HepG2 (cell line): ENCODE data around the gene PCDH12. TPM values are rescaled to one million over a fixed set of nuclear protein-coding genes. Genes with fewer than 3 reads are reported as not detected.

Source experiments
- BHLHE40 ChIP-seq: IDR thresholded peaks from 2 replicates; pipeline ENCODE4 v1.6.1; 2011; ENCODE audit warnings: low read length, improper control_type of control experiment
- BRCA1 ChIP-seq: sonication (generic); formaldehyde crosslinking; IDR thresholded peaks from 2 replicates; pipeline ENCODE4 v1.4.0; 2020; ENCODE audit warnings: missing genetic modification reagents
- CBFB ChIP-seq: sonication (generic); formaldehyde crosslinking; IDR thresholded peaks from 2 replicates; pipeline ENCODE4 v1.4.0; 2020; ENCODE audit warnings: missing genetic modification reagents
- FLYWCH1 ChIP-seq: sonication (generic); formaldehyde crosslinking; IDR thresholded peaks from 2 replicates; pipeline ENCODE4 v1.8.1; 2023; ENCODE audit warnings: mild to moderate bottlenecking, missing genetic modification reagents
- HCFC1 ChIP-seq: fragments of 150-350 bp; IDR thresholded peaks from 2 replicates; pipeline ENCODE4 v1.6.1; 2014; ENCODE audit warnings: low read depth, low read length
- HNF4G ChIP-seq, 2 experiments: sonication (generic) in 1 of 2; formaldehyde crosslinking in 1 of 2; IDR thresholded peaks; 2 replicates each; pipeline versions ENCODE4 v1.4.0 to v1.6.1; 2011 to 2020; ENCODE audit warnings: borderline replicate concordance in 2 of 2, low read depth in 2 of 2, mild to moderate bottlenecking in 2 of 2, low read length in 1 of 2, missing genetic modification reagents in 1 of 2, moderate library complexity in 1 of 2
- JUN ChIP-seq: sonication (generic); formaldehyde crosslinking; IDR thresholded peaks from 2 replicates; pipeline ENCODE4 v1.4.0; 2020; ENCODE audit warnings: mild to moderate bottlenecking, missing genetic modification reagents
- KAT2B ChIP-seq: fragments of 150-350 bp; IDR thresholded peaks from 2 replicates; pipeline ENCODE4 v1.6.1; 2014; ENCODE audit warnings: low read depth, low read length, borderline replicate concordance
- MXD4 ChIP-seq: IDR thresholded peaks from 2 replicates; pipeline ENCODE4 v1.6.1; 2016; ENCODE audit warnings: mild to moderate bottlenecking, missing biosample characterization, missing genetic modification reagents
- NFE2 ChIP-seq: sonication (generic); formaldehyde crosslinking; IDR thresholded peaks from 2 replicates; pipeline ENCODE4 v1.4.0; 2020; ENCODE audit warnings: missing genetic modification reagents
- PHF20 ChIP-seq: sonication (generic); formaldehyde crosslinking; IDR thresholded peaks from 2 replicates; pipeline ENCODE4 v1.5.0; 2020; ENCODE audit warnings: mild to moderate bottlenecking, missing genetic modification reagents
- PTBP1 ChIP-seq: fragments of 200-400 bp; formaldehyde crosslinking; IDR thresholded peaks from 2 replicates; pipeline ENCODE4 v1.6.1; 2018; ENCODE audit warnings: low read length, low read depth; ENCODE audit not compliant: poor library complexity, severe bottlenecking
- RFXAP ChIP-seq: sonication (generic); formaldehyde crosslinking; IDR thresholded peaks from 2 replicates; pipeline ENCODE4 v1.4.0; 2020; ENCODE audit warnings: missing genetic modification reagents, borderline replicate concordance
- SRSF1 ChIP-seq: fragments of 200-400 bp; formaldehyde crosslinking; optimal IDR thresholded peaks from 2 replicates; pipeline ENCODE3; 2017; ENCODE audit warnings: mild to moderate bottlenecking, low read depth, low read length, moderate library complexity
- ZNF33B ChIP-seq: sonication (generic); formaldehyde crosslinking; IDR thresholded peaks from 2 replicates; pipeline ENCODE4 v1.5.1; 2020; ENCODE audit warnings: mild to moderate bottlenecking, missing genetic modification reagents
- polyA plus RNA-seq, 8 experiments: library from polyadenylated mRNA; depleted of rRNA in 3 of 8; stranded (reverse) in 7 of 8; unstranded in 1 of 8; fragments of >200 nt; fragmentation: Illumina TruSeq in 4 of 8; extraction: Trizol in 4 of 8; gene quantifications; 2 replicates each; pipeline versions ENCODE4 v1.2.1 to v1.2.3, GENCODE V29; 2011 to 2016; ENCODE audit warnings: low read depth in 4 of 8, missing spikeins in 1 of 8, mixed read lengths in 1 of 8; ENCODE audit not compliant: insufficient read depth in 1 of 8
- total RNA-seq, 5 experiments: library from RNA; depleted of rRNA; stranded (reverse); fragments of >200 nt; fragmentation: Illumina TruSeq; extraction: Trizol; gene quantifications; 2 replicates each; pipeline ENCODE4 v1.2.3, GENCODE V29; 2016; ENCODE audit warnings: low read depth in 1 of 5
- TF ChIP-seq, protein P1 (sequence below): sonication (generic); formaldehyde crosslinking; IDR thresholded peaks from 2 replicates; pipeline ENCODE4 v1.5.0; 2020; ENCODE audit warnings: mild to moderate bottlenecking, missing genetic modification reagents, borderline replicate concordance
- TF ChIP-seq, protein P2 (sequence below): sonication (generic); formaldehyde crosslinking; IDR thresholded peaks from 2 replicates; pipeline ENCODE4 v1.4.0; 2020; ENCODE audit warnings: missing genetic modification reagents, borderline replicate concordance
- TF ChIP-seq, protein P3 (sequence below): sonication (generic); formaldehyde crosslinking; IDR thresholded peaks from 2 replicates; pipeline ENCODE4 v1.9.0; 2022; ENCODE audit warnings: low read depth, missing genetic modification reagents

Gene PCDH12
- total and polyA plus RNA-seq, 2 of the 13 experiments (the other 11 are each of a cell fraction or from before 2014, with no cell fraction given), result not detected

DNA sequence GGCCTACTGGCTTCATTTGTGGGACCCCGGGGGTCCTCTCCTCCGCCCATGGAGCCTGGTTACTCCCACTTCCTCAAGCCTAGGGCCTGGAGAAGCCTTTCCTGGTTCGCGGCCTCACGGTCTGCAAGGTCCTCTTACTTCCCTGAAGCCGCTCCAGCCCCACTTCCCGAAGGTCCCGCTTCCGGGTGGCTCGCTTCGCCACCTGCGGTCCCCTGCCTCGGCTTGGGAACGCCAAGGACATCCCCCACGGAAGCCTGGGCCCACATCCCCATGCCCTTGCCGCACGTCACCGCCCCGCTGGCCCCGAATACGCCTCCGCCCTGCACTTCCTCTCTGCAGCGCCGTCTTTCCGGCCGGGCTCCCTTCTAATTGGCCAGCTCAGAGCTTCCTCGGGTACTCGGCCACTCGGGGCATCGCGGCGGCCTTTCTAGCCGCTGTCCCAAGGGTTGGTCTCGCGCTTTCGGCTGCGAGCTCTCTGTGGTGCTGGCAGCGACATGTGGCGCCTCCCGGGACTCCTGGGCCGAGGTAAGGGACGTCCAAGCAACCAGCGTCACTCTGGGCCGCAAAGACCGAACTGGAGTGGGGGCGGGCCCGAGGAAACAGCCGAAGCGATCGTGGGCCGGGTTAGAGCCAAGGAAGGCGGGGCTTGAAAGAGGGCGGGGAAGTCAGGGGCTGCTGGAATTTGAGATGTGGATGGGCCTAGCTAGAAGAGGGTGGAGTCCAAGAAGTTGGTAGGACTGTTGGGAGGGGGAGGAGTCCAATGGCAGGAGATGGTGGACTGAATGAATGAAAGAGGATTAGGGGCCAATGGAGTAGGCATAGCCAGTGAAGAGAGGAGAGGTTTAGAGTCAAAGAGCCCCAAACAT is 34.3 kb downstream of the PCDH12 start, which contains the start of gene DELE1 (continued):
- TF ChIP-seq, protein P1, sequence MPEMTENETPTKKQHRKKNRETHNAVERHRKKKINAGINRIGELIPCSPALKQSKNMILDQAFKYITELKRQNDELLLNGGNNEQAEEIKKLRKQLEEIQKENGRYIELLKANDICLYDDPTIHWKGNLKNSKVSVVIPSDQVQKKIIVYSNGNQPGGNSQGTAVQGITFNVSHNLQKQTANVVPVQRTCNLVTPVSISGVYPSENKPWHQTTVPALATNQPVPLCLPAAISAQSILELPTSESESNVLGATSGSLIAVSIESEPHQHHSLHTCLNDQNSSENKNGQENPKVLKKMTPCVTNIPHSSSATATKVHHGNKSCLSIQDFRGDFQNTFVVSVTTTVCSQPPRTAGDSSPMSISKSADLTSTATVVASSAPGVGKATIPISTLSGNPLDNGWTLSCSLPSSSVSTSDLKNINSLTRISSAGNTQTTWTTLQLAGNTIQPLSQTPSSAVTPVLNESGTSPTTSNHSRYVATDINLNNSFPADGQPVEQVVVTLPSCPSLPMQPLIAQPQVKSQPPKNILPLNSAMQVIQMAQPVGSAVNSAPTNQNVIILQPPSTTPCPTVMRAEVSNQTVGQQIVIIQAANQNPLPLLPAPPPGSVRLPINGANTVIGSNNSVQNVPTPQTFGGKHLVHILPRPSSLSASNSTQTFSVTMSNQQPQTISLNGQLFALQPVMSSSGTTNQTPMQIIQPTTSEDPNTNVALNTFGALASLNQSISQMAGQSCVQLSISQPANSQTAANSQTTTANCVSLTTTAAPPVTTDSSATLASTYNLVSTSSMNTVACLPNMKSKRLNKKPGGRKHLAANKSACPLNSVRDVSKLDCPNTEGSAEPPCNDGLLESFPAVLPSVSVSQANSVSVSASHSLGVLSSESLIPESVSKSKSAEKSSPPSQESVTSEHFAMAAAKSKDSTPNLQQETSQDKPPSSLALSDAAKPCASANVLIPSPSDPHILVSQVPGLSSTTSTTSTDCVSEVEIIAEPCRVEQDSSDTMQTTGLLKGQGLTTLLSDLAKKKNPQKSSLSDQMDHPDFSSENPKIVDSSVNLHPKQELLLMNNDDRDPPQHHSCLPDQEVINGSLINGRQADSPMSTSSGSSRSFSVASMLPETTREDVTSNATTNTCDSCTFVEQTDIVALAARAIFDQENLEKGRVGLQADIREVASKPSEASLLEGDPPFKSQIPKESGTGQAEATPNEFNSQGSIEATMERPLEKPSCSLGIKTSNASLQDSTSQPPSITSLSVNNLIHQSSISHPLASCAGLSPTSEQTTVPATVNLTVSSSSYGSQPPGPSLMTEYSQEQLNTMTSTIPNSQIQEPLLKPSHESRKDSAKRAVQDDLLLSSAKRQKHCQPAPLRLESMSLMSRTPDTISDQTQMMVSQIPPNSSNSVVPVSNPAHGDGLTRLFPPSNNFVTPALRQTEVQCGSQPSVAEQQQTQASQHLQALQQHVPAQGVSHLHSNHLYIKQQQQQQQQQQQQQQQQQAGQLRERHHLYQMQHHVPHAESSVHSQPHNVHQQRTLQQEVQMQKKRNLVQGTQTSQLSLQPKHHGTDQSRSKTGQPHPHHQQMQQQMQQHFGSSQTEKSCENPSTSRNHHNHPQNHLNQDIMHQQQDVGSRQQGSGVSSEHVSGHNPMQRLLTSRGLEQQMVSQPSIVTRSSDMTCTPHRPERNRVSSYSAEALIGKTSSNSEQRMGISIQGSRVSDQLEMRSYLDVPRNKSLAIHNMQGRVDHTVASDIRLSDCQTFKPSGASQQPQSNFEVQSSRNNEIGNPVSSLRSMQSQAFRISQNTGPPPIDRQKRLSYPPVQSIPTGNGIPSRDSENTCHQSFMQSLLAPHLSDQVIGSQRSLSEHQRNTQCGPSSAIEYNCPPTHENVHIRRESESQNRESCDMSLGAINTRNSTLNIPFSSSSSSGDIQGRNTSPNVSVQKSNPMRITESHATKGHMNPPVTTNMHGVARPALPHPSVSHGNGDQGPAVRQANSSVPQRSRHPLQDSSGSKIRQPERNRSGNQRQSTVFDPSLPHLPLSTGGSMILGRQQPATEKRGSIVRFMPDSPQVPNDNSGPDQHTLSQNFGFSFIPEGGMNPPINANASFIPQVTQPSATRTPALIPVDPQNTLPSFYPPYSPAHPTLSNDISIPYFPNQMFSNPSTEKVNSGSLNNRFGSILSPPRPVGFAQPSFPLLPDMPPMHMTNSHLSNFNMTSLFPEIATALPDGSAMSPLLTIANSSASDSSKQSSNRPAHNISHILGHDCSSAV (CRISPR knock-in tag), result no peak
- no peak for TF ChIP-seq HNF4G (IDR thresholded peaks at IDR 0.05; ENCODE audit: borderline replicate concordance, low read depth, low read length)
- peak; percentile 58; the same call in 1 of the 2 replicates for TF ChIP-seq HNF4G (CRISPR knock-in tag; IDR thresholded peaks at IDR 0.05; ENCODE audit: borderline replicate concordance, low read depth)
- TF ChIP-seq CBFB (CRISPR knock-in tag), result no peak
- 0 out of 2 replicates have a peak, but pooled peaks have one; percentile 51 for TF ChIP-seq MXD4
- TF ChIP-seq KAT2B, result no peak
- TF ChIP-seq ZNF33B (CRISPR knock-in tag), result peak; percentile 78; the same call in 1 of the 2 replicates
- peak; percentile 66 for TF ChIP-seq JUN
- TF ChIP-seq, protein P2, sequence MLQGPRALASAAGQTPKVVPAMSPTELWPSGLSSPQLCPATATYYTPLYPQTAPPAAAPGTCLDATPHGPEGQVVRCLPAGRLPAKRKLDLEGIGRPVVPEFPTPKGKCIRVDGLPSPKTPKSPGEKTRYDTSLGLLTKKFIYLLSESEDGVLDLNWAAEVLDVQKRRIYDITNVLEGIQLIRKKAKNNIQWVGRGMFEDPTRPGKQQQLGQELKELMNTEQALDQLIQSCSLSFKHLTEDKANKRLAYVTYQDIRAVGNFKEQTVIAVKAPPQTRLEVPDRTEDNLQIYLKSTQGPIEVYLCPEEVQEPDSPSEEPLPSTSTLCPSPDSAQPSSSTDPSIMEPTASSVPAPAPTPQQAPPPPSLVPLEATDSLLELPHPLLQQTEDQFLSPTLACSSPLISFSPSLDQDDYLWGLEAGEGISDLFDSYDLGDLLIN (CRISPR knock-in tag), result no peak; the same call in 1 of the 2 replicates
- peak; percentile 55 for TF ChIP-seq PTBP1
- no peak for TF ChIP-seq FLYWCH1 (CRISPR knock-in tag)
- peak; percentile 94 for TF ChIP-seq PHF20 (CRISPR knock-in tag)
- no peak for TF ChIP-seq BHLHE40
- TF ChIP-seq NFE2, result no peak
- peak; percentile 34; the same call in 1 of the 2 replicates for TF ChIP-seq RFXAP (CRISPR knock-in tag)
- TF ChIP-seq, protein P3, sequence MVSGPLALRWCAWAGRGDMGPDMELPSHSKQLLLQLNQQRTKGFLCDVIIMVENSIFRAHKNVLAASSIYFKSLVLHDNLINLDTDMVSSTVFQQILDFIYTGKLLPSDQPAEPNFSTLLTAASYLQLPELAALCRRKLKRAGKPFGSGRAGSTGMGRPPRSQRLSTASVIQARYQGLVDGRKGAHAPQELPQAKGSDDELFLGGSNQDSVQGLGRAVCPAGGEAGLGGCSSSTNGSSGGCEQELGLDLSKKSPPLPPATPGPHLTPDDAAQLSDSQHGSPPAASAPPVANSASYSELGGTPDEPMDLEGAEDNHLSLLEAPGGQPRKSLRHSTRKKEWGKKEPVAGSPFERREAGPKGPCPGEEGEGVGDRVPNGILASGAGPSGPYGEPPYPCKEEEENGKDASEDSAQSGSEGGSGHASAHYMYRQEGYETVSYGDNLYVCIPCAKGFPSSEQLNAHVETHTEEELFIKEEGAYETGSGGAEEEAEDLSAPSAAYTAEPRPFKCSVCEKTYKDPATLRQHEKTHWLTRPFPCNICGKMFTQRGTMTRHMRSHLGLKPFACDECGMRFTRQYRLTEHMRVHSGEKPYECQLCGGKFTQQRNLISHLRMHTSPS (CRISPR knock-in tag), result no peak; the same call in 1 of the 2 replicates
- peak; percentile 9; the same call in 1 of the 2 replicates for TF ChIP-seq HCFC1
- no peak for TF ChIP-seq SRSF1
- no peak for TF ChIP-seq BRCA1 (CRISPR knock-in tag)
